ENCODE data around the gene GLIPR2.

- TF ChIP-seq CTCF (IDR thresholded peaks at IDR 0.05) (no peak), POLR2A (IDR thresholded peaks at IDR 0.05) (no peak)
Measured at GRCh38 chr9:36143245-36143641, 6.7 kb downstream of the GLIPR2 start.
